H9 (cell line): Measurements from ENCODE around the gene SLC29A2. TPM values are rescaled to one million over a fixed set of nuclear protein-coding genes. Genes with fewer than 3 reads are reported as not detected.

Experiments
- DNase-seq: peaks from one replicate; pipeline ENCODE4 v3.0.0-alpha.2; 2017
- H2AFZ ChIP-seq: one replicate; pipeline ENCODE4 v1.6.1; 2013; ENCODE audit warnings: mild to moderate bottlenecking, low read length, control low read depth, moderate library complexity
- H2AK5ac ChIP-seq: 2 replicates; pipeline ENCODE4 v1.6.1; 2013; ENCODE audit warnings: low read length, control low read depth, mixed read lengths; ENCODE audit not compliant: insufficient read length
- H2BK120ac ChIP-seq: one replicate; pipeline ENCODE4 v1.6.1; 2013; ENCODE audit warnings: low read depth, mild to moderate bottlenecking, low read length, control low read depth, inconsistent platforms; ENCODE audit not compliant: poor library complexity, severe bottlenecking
- H2BK12ac ChIP-seq: 2 replicates; pipeline ENCODE4 v1.6.1; 2013; ENCODE audit warnings: low read length, control low read depth, mixed read lengths, low read depth; ENCODE audit not compliant: insufficient read length
- H2BK15ac ChIP-seq: 2 replicates; pipeline ENCODE4 v1.6.1; 2013; ENCODE audit warnings: low read depth, low read length, control low read depth
- H2BK20ac ChIP-seq: one replicate; pipeline ENCODE4 v1.6.1; 2013; ENCODE audit warnings: low read depth, mild to moderate bottlenecking, low read length, control low read depth, inconsistent platforms; ENCODE audit not compliant: poor library complexity, severe bottlenecking
- H2BK5ac ChIP-seq: 2 replicates; pipeline ENCODE4 v1.6.1; 2013; ENCODE audit warnings: low read length, control low read depth, mixed read lengths; ENCODE audit not compliant: insufficient read length
- H3K14ac ChIP-seq: 2 replicates; pipeline ENCODE4 v1.6.1; 2013; ENCODE audit warnings: low read length, control low read depth; ENCODE audit not compliant: insufficient read depth
- H3K18ac ChIP-seq: 2 replicates; pipeline ENCODE4 v1.6.1; 2013; ENCODE audit warnings: low read depth, mild to moderate bottlenecking, mixed read lengths, low read length, control low read depth; ENCODE audit not compliant: insufficient read length
- H3K23ac ChIP-seq: 2 replicates; pipeline ENCODE4 v1.6.1; 2013; ENCODE audit warnings: low read length, control low read depth, mixed read lengths, low read depth; ENCODE audit not compliant: insufficient read length
- H3K23me2 ChIP-seq: 2 replicates; pipeline ENCODE4 v1.6.1; 2013; ENCODE audit warnings: low read depth, mild to moderate bottlenecking, mixed read lengths, low read length, control low read depth; ENCODE audit not compliant: insufficient read length, poor library complexity, severe bottlenecking
- H3K27ac ChIP-seq: 2 replicates; pipeline ENCODE4 v1.5.1; 2013; ENCODE audit warnings: low read length, control low read depth, mixed read lengths, low read depth; ENCODE audit not compliant: insufficient read length
- H3K27me3 ChIP-seq: 2 replicates; pipeline ENCODE4 v1.6.1; 2013; ENCODE audit warnings: low read length, control low read depth, inconsistent platforms; ENCODE audit not compliant: insufficient read depth
- H3K4ac ChIP-seq: 2 replicates; pipeline ENCODE4 v1.6.1; 2013; ENCODE audit warnings: low read depth, mild to moderate bottlenecking, control low read depth, inconsistent platforms, low read length, moderate library complexity
- H3K4me1 ChIP-seq: 2 replicates; pipeline ENCODE4 v1.6.1; 2013; ENCODE audit warnings: low read length, control low read depth, inconsistent platforms; ENCODE audit not compliant: insufficient read depth
- H3K4me2 ChIP-seq: 2 replicates; pipeline ENCODE4 v1.6.1; 2013; ENCODE audit warnings: low read length, control low read depth, mixed read lengths; ENCODE audit not compliant: insufficient read length, insufficient read depth
- H3K56ac ChIP-seq: 2 replicates; pipeline ENCODE4 v1.6.1; 2013; ENCODE audit warnings: low read depth, mild to moderate bottlenecking, mixed read lengths, low read length, control low read depth; ENCODE audit not compliant: insufficient read length
- H3K79me1 ChIP-seq: 2 replicates; pipeline ENCODE4 v1.6.1; 2013; ENCODE audit warnings: low read depth, mild to moderate bottlenecking, moderate library complexity, low read length, control low read depth, inconsistent platforms; ENCODE audit not compliant: insufficient read depth, poor library complexity, severe bottlenecking
- H3K79me2 ChIP-seq: 2 replicates; pipeline ENCODE4 v1.6.1; 2013; ENCODE audit warnings: low read length, control low read depth, inconsistent platforms; ENCODE audit not compliant: insufficient read depth
- H3K9ac ChIP-seq: 2 replicates; pipeline ENCODE4 v1.6.1; 2013; ENCODE audit warnings: low read length, control low read depth, mixed read lengths; ENCODE audit not compliant: insufficient read length; ENCODE audit errors: extremely low read depth
- H3K9me3 ChIP-seq: one replicate; pipeline ENCODE4 v1.6.1; 2013; ENCODE audit warnings: low read depth, low read length, inconsistent platforms; ENCODE audit not compliant: control insufficient read depth
- H3T11ph ChIP-seq: one replicate; pipeline ENCODE4 v1.6.1; 2013; ENCODE audit warnings: mild to moderate bottlenecking, low read length, control low read depth, inconsistent platforms
- H4K20me1 ChIP-seq: one replicate; pipeline ENCODE4 v1.6.1; 2013; ENCODE audit not compliant: control insufficient read depth, insufficient read length, insufficient read depth
- H4K5ac ChIP-seq: 2 replicates; pipeline ENCODE4 v1.6.1; 2013; ENCODE audit warnings: low read depth, mild to moderate bottlenecking, mixed read lengths, low read length, control low read depth; ENCODE audit not compliant: insufficient read length
- H4K8ac ChIP-seq: replicated peaks from 2 replicates; pipeline ENCODE4 v1.6.1; 2013; ENCODE audit warnings: low read length, control low read depth, mixed read lengths, low read depth; ENCODE audit not compliant: insufficient read length
- H4K91ac ChIP-seq: 2 replicates; pipeline ENCODE4 v1.6.1; 2013; ENCODE audit warnings: low read depth, mild to moderate bottlenecking, moderate library complexity, mixed read lengths, low read length, control low read depth; ENCODE audit not compliant: insufficient read length
- H3K27ac Mint-ChIP-seq, 3 experiments: 2 replicates in 2 of 3; 3 replicates in 1 of 3; pipeline ENCODE4 v1.8.0; 2020 to 2021; ENCODE audit warnings: mixed read lengths in 3 of 3, mild to moderate bottlenecking in 1 of 3, moderate library complexity in 1 of 3
- H3K27me3 Mint-ChIP-seq: 2 replicates; pipeline ENCODE4 v1.8.0; 2021; ENCODE audit warnings: low read depth, mild to moderate bottlenecking, moderate library complexity, mixed read lengths
- H3K36me3 Mint-ChIP-seq, 3 experiments: 2 replicates in 2 of 3; 3 replicates in 1 of 3; pipeline ENCODE4 v1.8.0; 2020 to 2021; ENCODE audit warnings: low read depth in 3 of 3, mixed read lengths in 3 of 3; ENCODE audit not compliant: insufficient read depth in 1 of 3
- H3K4me1 Mint-ChIP-seq, 2 experiments: 2 replicates each; pipeline ENCODE4 v1.8.0; 2020; ENCODE audit warnings: mixed read lengths in 2 of 2
- H3K4me3 Mint-ChIP-seq, 2 experiments: 2 replicates in 1 of 2; 3 replicates in 1 of 2; pipeline ENCODE4 v1.8.0; 2020 to 2021; ENCODE audit warnings: mild to moderate bottlenecking in 2 of 2, mixed read lengths in 2 of 2, moderate library complexity in 1 of 2
- H3K9me3 Mint-ChIP-seq, 2 experiments: 2 replicates in 1 of 2; 3 replicates in 1 of 2; pipeline ENCODE4 v1.8.0; 2020; ENCODE audit warnings: mild to moderate bottlenecking in 2 of 2, mixed read lengths in 2 of 2, moderate library complexity in 1 of 2
- WGBS: extraction: QIAGEN DNeasy Blood & Tissue Kit; methylation state at CpG from one replicate; pipeline ENCODE4 v1.1.7; 2013; ENCODE audit warnings: missing lambda C conversion rate, low lambda C conversion rate, mixed read lengths; ENCODE audit not compliant: insufficient read length; ENCODE audit errors: extremely low coverage; 5-methylcytosine and 5-hydroxymethylcytosine counted together
- total RNA-seq: library from RNA; stranded (reverse); gene quantifications from 2 replicates; pipeline ENCODE4 v1.2.1, GENCODE V29; 2021
- TF ChIP-seq, protein P1 (sequence below): fragments of 200-600 bp; sonication (generic); conservative IDR thresholded peaks from 3 replicates; pipeline ENCODE4 v1.8.0; 2021; ENCODE audit warnings: antibody characterized with exemption, mild to moderate bottlenecking

SLC29A2 gene
- total RNA-seq, 1 experiment from 2014 or later: 29.8 TPM

- H3K27ac Mint-ChIP-seq: no peak overlapping the region; a peak in 1 of 7 replicates
These were observed 33.0 kb downstream of the SLC29A2 start for GRCh38 chr11:66338276-66339161.

More at GRCh38 chr11:66338276-66339161, 33.0 kb downstream of the SLC29A2 start:
- Histone ChIP-seq H2BK12ac (no peak overlapping the region), H3T11ph (no peak overlapping the region), H2BK20ac (no peak overlapping the region), H4K20me1 (no peaks in the 10 kb centered on the region), H3K14ac (no peak overlapping the region), H2BK15ac (no peak overlapping the region), H2BK120ac (no peak overlapping the region), H3K4ac (no peak overlapping the region), H3K9me3 (no peaks in the 10 kb centered on the region), H3K27ac (no peak overlapping the region), H3K23ac (no peak overlapping the region), H2BK5ac (no peak overlapping the region), H4K5ac (no peak overlapping the region), H3K56ac (no peak overlapping the region), H2AK5ac (no peak overlapping the region), H3K18ac (no peak overlapping the region), H3K4me2 (no peak overlapping the region), H3K79me2 (no peaks in the 10 kb centered on the region), H3K27me3 (no peaks in the 10 kb centered on the region; the same call in 1 of the 2 replicates), H4K91ac (no peak overlapping the region), H2AFZ (no peak overlapping the region), H3K4me1 (no peaks in the 10 kb centered on the region), H3K23me2 (no peaks in the 10 kb centered on the region), H4K8ac (no peak overlapping the region), H3K79me1 (no peaks in the 10 kb centered on the region), H3K9ac (no peak overlapping the region)
- TF ChIP-seq, protein P1, sequence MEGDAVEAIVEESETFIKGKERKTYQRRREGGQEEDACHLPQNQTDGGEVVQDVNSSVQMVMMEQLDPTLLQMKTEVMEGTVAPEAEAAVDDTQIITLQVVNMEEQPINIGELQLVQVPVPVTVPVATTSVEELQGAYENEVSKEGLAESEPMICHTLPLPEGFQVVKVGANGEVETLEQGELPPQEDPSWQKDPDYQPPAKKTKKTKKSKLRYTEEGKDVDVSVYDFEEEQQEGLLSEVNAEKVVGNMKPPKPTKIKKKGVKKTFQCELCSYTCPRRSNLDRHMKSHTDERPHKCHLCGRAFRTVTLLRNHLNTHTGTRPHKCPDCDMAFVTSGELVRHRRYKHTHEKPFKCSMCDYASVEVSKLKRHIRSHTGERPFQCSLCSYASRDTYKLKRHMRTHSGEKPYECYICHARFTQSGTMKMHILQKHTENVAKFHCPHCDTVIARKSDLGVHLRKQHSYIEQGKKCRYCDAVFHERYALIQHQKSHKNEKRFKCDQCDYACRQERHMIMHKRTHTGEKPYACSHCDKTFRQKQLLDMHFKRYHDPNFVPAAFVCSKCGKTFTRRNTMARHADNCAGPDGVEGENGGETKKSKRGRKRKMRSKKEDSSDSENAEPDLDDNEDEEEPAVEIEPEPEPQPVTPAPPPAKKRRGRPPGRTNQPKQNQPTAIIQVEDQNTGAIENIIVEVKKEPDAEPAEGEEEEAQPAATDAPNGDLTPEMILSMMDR: no peak
- H3K4me1 Mint-ChIP-seq: peaks cover 22 to 23% of the 10 kb centered on the region in 2 experiments
- H3K9me3 Mint-ChIP-seq: no peaks in the 10 kb centered on the region
- H3K36me3 Mint-ChIP-seq: peaks cover 12 to 35% (median 27%) of the 10 kb centered on the region in 3 experiments; a peak in 6 of 7 replicates
- H3K4me3 Mint-ChIP-seq: no peak overlapping the region
- DNase-seq: no peak
- peaks cover 4% of the 10 kb centered on the region for H3K27me3 Mint-ChIP-seq
- WGBS: no CpG with 5 or more reads among the region's 17 CpGs
